ENCODE results near the gene GATA5. TPM values are rescaled to one million over a fixed set of nuclear protein-coding genes. Genes with fewer than 3 reads are reported as not detected.
A peak's percentile ranks its signal among the peaks of the same experiment; 100 is the strongest.

The GATA5 gene
- total RNA-seq, 2 experiments from 2014 or later = not detected

DNA sequence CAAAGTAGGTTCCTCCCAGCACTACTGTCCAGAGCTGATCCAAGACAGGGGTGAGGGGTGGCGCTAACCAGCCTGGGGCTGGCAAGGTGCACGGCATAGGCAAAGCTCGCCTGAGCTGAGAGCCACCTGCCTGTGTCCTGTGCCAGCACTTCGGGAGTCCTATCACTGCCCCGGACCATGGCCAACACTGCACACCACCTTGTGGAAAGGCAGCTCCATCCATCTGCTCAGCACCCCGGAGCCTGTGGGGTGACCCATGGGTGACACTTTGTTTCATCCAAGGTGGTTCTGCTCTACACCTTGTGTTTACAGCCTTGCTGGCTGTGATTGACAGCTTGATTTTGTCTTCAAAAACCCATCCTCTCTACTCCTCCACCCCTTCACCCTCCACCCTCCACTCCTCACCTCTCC, 32.9 kb upstream of the GATA5 start:
- Mint-ChIP-seq H3K27me3 (peaks cover 4% of the 10 kb centered on the region), H3K27ac (no peak overlapping the region), H3K36me3 (ENCODE audit: low read depth) (no peaks in the 10 kb centered on the region), H3K9me3 (no peaks in the 10 kb centered on the region), H3K4me3 (no peak overlapping the region), H3K4me1 (ENCODE audit: low read depth) (no peaks in the 10 kb centered on the region)
- CTCF ChIA-PET = interaction anchor here (1.2 to 2.1 kb wide), 2 partner anchors 9 to 108 kb away, joined by 8 to 11 read pairs; no protein-coding TSS in a partner anchor
- TF ChIP-seq, protein P1, sequence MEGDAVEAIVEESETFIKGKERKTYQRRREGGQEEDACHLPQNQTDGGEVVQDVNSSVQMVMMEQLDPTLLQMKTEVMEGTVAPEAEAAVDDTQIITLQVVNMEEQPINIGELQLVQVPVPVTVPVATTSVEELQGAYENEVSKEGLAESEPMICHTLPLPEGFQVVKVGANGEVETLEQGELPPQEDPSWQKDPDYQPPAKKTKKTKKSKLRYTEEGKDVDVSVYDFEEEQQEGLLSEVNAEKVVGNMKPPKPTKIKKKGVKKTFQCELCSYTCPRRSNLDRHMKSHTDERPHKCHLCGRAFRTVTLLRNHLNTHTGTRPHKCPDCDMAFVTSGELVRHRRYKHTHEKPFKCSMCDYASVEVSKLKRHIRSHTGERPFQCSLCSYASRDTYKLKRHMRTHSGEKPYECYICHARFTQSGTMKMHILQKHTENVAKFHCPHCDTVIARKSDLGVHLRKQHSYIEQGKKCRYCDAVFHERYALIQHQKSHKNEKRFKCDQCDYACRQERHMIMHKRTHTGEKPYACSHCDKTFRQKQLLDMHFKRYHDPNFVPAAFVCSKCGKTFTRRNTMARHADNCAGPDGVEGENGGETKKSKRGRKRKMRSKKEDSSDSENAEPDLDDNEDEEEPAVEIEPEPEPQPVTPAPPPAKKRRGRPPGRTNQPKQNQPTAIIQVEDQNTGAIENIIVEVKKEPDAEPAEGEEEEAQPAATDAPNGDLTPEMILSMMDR (IDR thresholded peaks at IDR 0.05) = no peak
- DNase-seq = peak; percentile 22
- peak; percentile 72 for ATAC-seq
- POLR2A ChIA-PET = no interaction called here
- intact Hi-C loops (cut with micrococcal nuclease) = no loop called here

DNA sequence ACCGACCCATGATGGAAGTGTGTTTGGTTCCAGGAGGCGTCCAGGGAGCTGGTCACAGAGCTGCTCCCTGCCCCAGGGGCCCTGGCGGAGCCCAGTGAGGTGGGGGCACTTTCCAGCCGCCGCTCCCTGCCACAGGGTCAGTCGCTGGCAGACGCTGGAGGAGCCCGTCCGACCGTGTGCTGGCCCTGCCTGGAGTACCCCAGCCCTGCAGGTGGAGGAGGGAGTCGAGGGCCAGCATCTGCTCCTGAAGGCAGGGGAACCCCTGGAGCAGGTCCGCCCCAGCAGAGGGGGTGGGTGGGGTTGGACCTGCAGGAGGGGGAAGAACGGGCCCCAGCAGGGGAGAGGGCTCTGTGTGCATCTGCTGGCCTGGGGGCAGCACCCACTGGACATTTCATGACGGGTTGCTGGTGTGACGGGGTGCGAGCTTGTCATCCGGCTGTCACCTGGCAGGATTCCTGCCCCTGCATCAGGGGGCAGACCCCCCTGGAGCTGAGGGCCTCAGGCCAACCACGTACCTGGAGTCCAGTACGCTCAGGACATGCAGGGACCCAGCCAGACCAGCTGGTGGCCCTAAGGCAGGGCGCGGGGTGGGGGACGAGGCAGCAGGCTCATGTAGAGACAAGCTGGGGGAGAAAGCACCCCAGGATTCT, 32.3 kb upstream of the GATA5 start:
- ATAC-seq (no peak), DNase-seq (no peak)
- Mint-ChIP-seq H3K36me3 (ENCODE audit: low read depth) (no peaks in the 10 kb centered on the region), H3K27me3 (peaks cover 4% of the 10 kb centered on the region), H3K4me1 (ENCODE audit: low read depth) (no peaks in the 10 kb centered on the region), H3K27ac (no peak overlapping the region), H3K9me3 (no peaks in the 10 kb centered on the region), H3K4me3 (no peak overlapping the region)
- intact Hi-C loops (cut with micrococcal nuclease) = no loop called here
- ChIA-PET CTCF (interaction anchor here (1.2 to 2.1 kb wide), 2 partner anchors 8 to 108 kb away, joined by 8 to 11 read pairs; no protein-coding TSS in a partner anchor), POLR2A (interaction anchor here (1.1 kb wide), 1 partner anchor 10 kb away, joined by 3 read pairs; no protein-coding TSS in a partner anchor)
- TF ChIP-seq, protein P1 (IDR thresholded peaks at IDR 0.05) = no peak

DNA sequence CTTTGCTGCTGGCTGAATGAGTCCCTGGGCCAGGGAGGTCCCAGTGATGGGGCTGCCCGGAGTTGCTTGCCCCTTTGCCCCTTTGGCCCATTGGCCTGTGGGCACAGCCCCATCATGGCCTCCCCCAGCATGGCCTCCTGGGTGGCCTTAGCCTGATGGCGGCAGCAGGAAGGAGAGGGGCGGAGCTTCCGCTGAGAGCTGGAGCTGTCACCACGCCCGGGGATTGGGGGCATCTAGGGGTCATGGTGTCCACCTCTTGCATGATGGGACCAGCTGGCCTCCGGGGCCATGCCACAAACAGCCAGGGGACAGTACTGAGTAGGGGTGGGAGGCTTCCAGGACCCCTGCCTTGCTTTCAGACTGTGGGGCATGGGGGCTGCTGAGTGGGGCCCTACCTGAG, 31.5 kb upstream of the GATA5 start:
- intact Hi-C loops (cut with micrococcal nuclease) = no loop called here
- TF ChIP-seq, protein P1 (IDR thresholded peaks at IDR 0.05) = no peak
- Mint-ChIP-seq H3K27me3 (no peaks in the 10 kb centered on the region), H3K9me3 (no peaks in the 10 kb centered on the region), H3K36me3 (ENCODE audit: low read depth) (no peaks in the 10 kb centered on the region), H3K4me3 (no peak overlapping the region), H3K27ac (no peak overlapping the region), H3K4me1 (ENCODE audit: low read depth) (peaks cover 6% of the 10 kb centered on the region)
- ChIA-PET CTCF (interaction anchor here (2.1 kb wide), 1 partner anchor 109 kb away, joined by 8 read pairs; no protein-coding TSS in a partner anchor), POLR2A (interaction anchor here (1.1 kb wide), 1 partner anchor 11 kb away, joined by 3 read pairs; no protein-coding TSS in a partner anchor)
- ATAC-seq (no peak), DNase-seq (no peak)

DNA sequence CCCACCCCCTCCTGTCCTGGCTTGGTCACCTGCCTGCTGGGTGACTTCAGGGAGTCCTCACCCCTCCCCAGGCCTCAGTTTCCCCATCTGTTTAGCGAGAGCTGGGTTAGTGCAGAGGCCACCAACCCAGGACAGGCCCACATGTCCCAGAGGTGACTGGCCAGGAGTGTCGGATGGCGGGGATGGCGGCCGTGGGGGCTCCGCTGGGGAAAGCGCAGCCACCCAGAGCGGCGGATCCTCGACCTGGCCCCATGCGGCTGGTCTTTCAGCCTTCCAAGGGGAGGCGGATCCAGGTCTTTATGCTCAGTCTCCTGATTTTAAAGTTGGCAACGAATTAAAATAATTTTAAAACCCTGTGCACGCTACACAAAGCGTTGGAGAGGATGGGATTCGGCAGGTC, 31.0 kb upstream of the GATA5 start:
- DNase-seq (no peak), ATAC-seq (no peak)
- H3K27me3 Mint-ChIP-seq = no peaks in the 10 kb centered on the region
- peaks cover 11% of the 10 kb centered on the region for H3K4me1 Mint-ChIP-seq (ENCODE audit: low read depth)
- H3K4me3 Mint-ChIP-seq = no peak overlapping the region
- H3K36me3 Mint-ChIP-seq (ENCODE audit: low read depth) = no peaks in the 10 kb centered on the region
- H3K9me3 Mint-ChIP-seq = no peaks in the 10 kb centered on the region
- no peak overlapping the region for H3K27ac Mint-ChIP-seq
- POLR2A ChIA-PET = no interaction called here
- CTCF ChIA-PET = interaction anchor here (2.1 kb wide), 1 partner anchor 110 kb away, joined by 8 read pairs; no protein-coding TSS in a partner anchor
- intact Hi-C loops (cut with micrococcal nuclease) = no loop called here
- TF ChIP-seq, protein P1 (IDR thresholded peaks at IDR 0.05) = no peak

DNA sequence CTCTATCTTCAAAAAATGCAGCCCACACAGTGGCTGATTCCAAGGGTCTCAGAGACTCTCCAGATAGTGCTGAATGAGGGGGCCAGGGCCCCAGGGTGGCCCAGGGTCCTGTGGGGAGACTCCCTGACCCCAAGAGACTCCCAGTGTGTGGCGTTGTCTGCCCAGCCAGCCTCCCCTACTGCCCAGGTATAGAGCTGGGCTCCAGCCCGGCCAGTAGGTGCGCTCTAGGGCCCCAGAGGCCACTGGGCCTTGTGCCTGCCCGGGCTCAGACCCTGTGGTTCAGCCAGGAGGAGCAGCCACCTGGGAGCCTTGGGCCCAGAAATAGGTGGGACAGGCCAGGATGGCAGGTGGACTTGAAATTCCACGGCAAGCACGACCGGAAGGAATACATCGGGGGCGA, 30.3 kb upstream of the GATA5 start:
- no peak overlapping the region for H3K4me3 Mint-ChIP-seq
- intact Hi-C loops (cut with micrococcal nuclease) = no loop called here
- no peaks in the 10 kb centered on the region for H3K27me3 Mint-ChIP-seq
- no peak for DNase-seq
- no peaks in the 10 kb centered on the region for H3K9me3 Mint-ChIP-seq
- H3K27ac Mint-ChIP-seq = no peak overlapping the region
- H3K36me3 Mint-ChIP-seq (ENCODE audit: low read depth) = no peaks in the 10 kb centered on the region
- H3K4me1 Mint-ChIP-seq (ENCODE audit: low read depth) = peaks cover 18% of the 10 kb centered on the region
- ChIA-PET POLR2A (no interaction called here), CTCF (interaction anchor here (0.9 kb wide), 1 partner anchor 111 kb away, joined by 4 read pairs; no protein-coding TSS in a partner anchor)
- no peak for ATAC-seq
- TF ChIP-seq, protein P1 (IDR thresholded peaks at IDR 0.05) = no peak
